RWPE1 (cell line): ENCODE data around the gene TBL2.
A peak's percentile ranks its signal among the peaks of the same experiment; 100 is the strongest.
"Not testable (repeated sequence)": the region's sequence is repeated elsewhere in the genome, so short reads cannot be mapped to it uniquely, and the experiment has no call there.

Experiments used
- CTCF ChIA-PET: fragments of 350-600 bp; sonication (Branson Sonifier 250); formaldehyde crosslinking; extraction: SDS; loops from one replicate; lab custom pipeline; 2021; lab: Yijun Ruan, JAX
- POLR2A ChIA-PET: fragments of 400-600 bp; formaldehyde crosslinking; extraction: SDS; loops from one replicate; lab custom pipeline; 2020; ENCODE audit warnings: antibody characterized with exemption; ENCODE audit not compliant: low non-redundant PET; lab: Yijun Ruan, JAX
- DNase-seq: peaks from one replicate; pipeline ENCODE4 v3.0.0; 2012; ENCODE audit warnings: low spot score
- H3K27ac ChIP-seq: fragments of 450-650 bp; 2 replicates; pipeline ENCODE4 v1.5.1; 2017
- CTCF ChIP-seq: fragments of 450-650 bp; conservative IDR thresholded peaks from 2 replicates; pipeline ENCODE4 v1.5.1; 2017; ENCODE audit warnings: low read depth, mild to moderate bottlenecking

Gene TBL2

GRCh38 chr7:73547841-73548240 lies 30.5 kb downstream of the TBL2 start:
- ChIA-PET CTCF (no interaction called here), POLR2A (interaction anchor here (1.0 kb wide), 1 partner anchor 9 kb away, joined by 5 read pairs; the partner anchor contains the start of gene BCL7B)
- peak overlapping the region; percentile 27 for H3K27ac ChIP-seq
- DNase-seq = no peak
- no peak for TF ChIP-seq CTCF

- no peak for TF ChIP-seq CTCF
- ChIA-PET POLR2A (interaction anchor here (0.8 kb wide), 1 partner anchor 1090 kb away, joined by 3 read pairs; no protein-coding TSS in a partner anchor), CTCF (interaction anchor here (0.6 kb wide), 1 partner anchor 13 kb away, joined by 3 read pairs; no protein-coding TSS in a partner anchor)
- DNase-seq = no peak
- no peak overlapping the region for H3K27ac ChIP-seq
These were observed 33.7 kb downstream of the TBL2 start for GRCh38 chr7:73544678-73545077.

GRCh38 chr7:73541722-73542121 lies 36.7 kb downstream of the TBL2 start:
- DNase-seq = no peak
- ChIA-PET CTCF (no interaction called here), POLR2A (interaction anchor here (0.6 kb wide), 1 partner anchor 11 kb away, joined by 3 read pairs; no protein-coding TSS in a partner anchor)
- TF ChIP-seq CTCF = no peak
- no peak overlapping the region for H3K27ac ChIP-seq

- POLR2A ChIA-PET = no interaction called here
- CTCF ChIA-PET = interaction anchor here (0.7 kb wide), 2 partner anchors 19 to 24 kb away, joined by 3 to 5 read pairs; no protein-coding TSS in a partner anchor
- no peak overlapping the region for H3K27ac ChIP-seq
- no peak for TF ChIP-seq CTCF
- no peak for DNase-seq
These were observed 38.7 kb downstream of the TBL2 start for GRCh38 chr7:73539709-73540108.

GRCh38 chr7:73538510-73538909 lies 39.9 kb downstream of the TBL2 start:
- H3K27ac ChIP-seq, DNase-seq, POLR2A ChIA-PET: not testable (repeated sequence)
- CTCF ChIA-PET = interaction anchor here (0.6 kb wide), 1 partner anchor 20 kb away, joined by 3 read pairs; no protein-coding TSS in a partner anchor

GRCh38 chr7:73537051-73537450 lies 41.3 kb downstream of the TBL2 start:
- peak overlapping the region; percentile 17 for H3K27ac ChIP-seq
- DNase-seq = no peak
- no peak for TF ChIP-seq CTCF
- POLR2A ChIA-PET = interaction anchor here (0.6 kb wide), 1 partner anchor 185 kb away, joined by 3 read pairs; no protein-coding TSS in a partner anchor
- CTCF ChIA-PET = no interaction called here

GRCh38 chr7:73536479-73536878 lies 41.9 kb downstream of the TBL2 start:
- H3K27ac ChIP-seq = peak overlapping the region; percentile 17
- ChIA-PET CTCF (no interaction called here), POLR2A (no interaction called here)

GRCh38 chr7:73535918-73536317 lies 42.5 kb downstream of the TBL2 start:
- POLR2A ChIA-PET, CTCF ChIA-PET, DNase-seq: not testable (repeated sequence)
- peak overlapping the region; percentile 60; the same call in 1 of the 2 replicates for H3K27ac ChIP-seq

More at GRCh38 chr7:73536479-73536878, 41.9 kb downstream of the TBL2 start:
- DNase-seq = no peak
- no peak for TF ChIP-seq CTCF
